GDM1 (cell line): ENCODE results near the gene EXOSC3.

Source experiments
- DNase-seq: peaks from one replicate; lab custom pipeline; 2025; lab: John Stamatoyannopoulos, UW

The EXOSC3 gene

GRCh38 chr9:37732086-37732741 is 52.6 kb downstream of the EXOSC3 start:
- DNase-seq: no peak

GRCh38 chr9:37730839-37731238 is 54.0 kb downstream of the EXOSC3 start:
- DNase-seq: no peak

GRCh38 chr9:37730256-37730655 is 54.6 kb downstream of the EXOSC3 start:
- DNase-seq: no peak
